OCI-LY7 (cell line): ENCODE results near the gene KLF3.

Experiments
- EZH2phosphoT487 ChIP-seq: fragments of 200-600 bp; sonication (generic); IDR thresholded peaks from 2 replicates; pipeline ENCODE4 v1.6.1; 2018; ENCODE audit warnings: low read depth, borderline replicate concordance, mild to moderate bottlenecking, mixed run types, antibody characterized with exemption, low read length, moderate library complexity, mixed read lengths
- TF ChIP-seq, protein P1 (sequence below): fragments of 200-600 bp; sonication (generic); conservative IDR thresholded peaks from 2 replicates; pipeline ENCODE4 v1.5.1; 2014; ENCODE audit warnings: mild to moderate bottlenecking, antibody characterized with exemption, low read length, moderate library complexity, mixed read lengths

DNA sequence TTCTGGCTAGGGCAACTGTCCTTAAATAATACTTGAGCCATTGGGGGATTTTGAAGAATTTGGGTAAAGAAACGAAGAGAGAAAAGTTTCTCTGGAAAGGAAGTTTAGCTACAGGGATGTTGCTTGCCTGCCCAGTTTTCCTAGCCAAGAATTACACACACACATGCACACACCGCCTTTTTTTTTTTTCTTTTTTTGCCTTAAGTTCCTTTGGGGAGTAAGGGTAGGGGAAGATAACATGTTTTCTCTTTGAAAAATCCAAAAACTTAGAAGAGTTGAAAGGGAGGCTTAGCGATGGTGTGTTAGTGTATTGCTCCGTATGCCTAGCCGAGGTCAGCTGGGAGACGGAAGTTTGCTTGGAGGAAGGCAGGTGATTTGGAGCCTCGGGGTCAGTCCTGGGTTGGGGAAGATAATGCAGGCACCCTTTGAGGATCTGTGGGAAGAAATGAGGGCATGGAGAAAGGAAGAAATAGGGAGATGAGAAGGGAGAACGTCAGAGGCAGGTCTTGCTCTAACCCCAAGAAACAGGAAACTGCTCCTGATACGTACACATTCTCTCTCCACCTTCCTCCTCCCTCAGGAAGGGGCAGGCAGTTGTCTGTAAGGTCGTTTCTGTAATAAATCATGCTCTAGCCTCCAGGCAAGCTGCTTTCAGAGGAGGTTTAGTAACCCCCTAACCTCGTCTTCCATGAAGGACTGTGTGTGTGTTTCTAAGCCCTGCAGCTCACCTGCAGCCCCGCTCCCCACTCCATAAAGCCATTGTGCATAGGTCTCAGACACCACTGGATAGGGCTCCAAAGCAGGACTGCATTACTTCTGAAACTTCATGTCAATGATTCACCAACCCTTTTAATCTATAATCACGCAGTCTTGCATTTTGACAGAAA lies 10.5 kb downstream of the KLF3 start:
- TF ChIP-seq, protein P1, sequence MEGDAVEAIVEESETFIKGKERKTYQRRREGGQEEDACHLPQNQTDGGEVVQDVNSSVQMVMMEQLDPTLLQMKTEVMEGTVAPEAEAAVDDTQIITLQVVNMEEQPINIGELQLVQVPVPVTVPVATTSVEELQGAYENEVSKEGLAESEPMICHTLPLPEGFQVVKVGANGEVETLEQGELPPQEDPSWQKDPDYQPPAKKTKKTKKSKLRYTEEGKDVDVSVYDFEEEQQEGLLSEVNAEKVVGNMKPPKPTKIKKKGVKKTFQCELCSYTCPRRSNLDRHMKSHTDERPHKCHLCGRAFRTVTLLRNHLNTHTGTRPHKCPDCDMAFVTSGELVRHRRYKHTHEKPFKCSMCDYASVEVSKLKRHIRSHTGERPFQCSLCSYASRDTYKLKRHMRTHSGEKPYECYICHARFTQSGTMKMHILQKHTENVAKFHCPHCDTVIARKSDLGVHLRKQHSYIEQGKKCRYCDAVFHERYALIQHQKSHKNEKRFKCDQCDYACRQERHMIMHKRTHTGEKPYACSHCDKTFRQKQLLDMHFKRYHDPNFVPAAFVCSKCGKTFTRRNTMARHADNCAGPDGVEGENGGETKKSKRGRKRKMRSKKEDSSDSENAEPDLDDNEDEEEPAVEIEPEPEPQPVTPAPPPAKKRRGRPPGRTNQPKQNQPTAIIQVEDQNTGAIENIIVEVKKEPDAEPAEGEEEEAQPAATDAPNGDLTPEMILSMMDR, result no peak
- no peak for TF ChIP-seq EZH2phosphoT487
